SH-SY5Y (cell line): ENCODE measurements around the gene SRD5A2.

Experiments used
- GATA2 ChIP-seq: IDR thresholded peaks from 2 replicates; pipeline ENCODE4 v1.6.1; 2011; ENCODE audit warnings: mild to moderate bottlenecking, low read depth, low read length
- GATA3 ChIP-seq: IDR thresholded peaks from 2 replicates; pipeline ENCODE4 v1.6.1; 2011; ENCODE audit warnings: low read depth, mild to moderate bottlenecking, low read length, moderate library complexity

DNA sequence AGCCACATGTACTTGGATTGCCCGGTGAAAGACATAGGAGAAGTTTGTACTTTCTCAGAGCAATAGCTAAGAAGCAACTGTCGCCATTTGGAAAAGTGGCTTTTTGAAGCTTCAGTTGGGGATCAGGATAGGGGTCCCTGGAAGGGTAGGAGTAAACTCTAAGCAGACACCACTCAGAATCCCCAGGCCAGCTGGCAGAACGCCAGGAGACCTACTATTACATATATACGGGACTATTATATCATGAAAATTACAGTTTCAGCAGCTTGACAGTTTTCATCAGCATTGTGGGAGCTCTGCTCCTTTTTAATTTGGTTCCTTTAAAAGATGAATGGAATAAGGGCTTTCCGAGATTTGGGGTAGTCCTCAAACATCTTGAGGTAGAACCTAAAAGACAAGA lies 54.9 kb downstream of the SRD5A2 start:
- TF ChIP-seq GATA2 (no peak), GATA3 (no peak)
